Gastroesophageal sphincter (tissue), 4 donors: ENCODE data around the gene BLCAP. TPM values are rescaled to one million over a fixed set of nuclear protein-coding genes. Genes with fewer than 3 reads are reported as not detected.

Experiments used
- ATAC-seq: fragments of 150-250 bp; one replicate; pipeline ENCODE4 v1.9.1; 2016; ENCODE audit warnings: mild to moderate bottlenecking, moderate library complexity
- H3K27ac ChIP-seq, 4 donors: fragments of 200-600 bp; sonication (generic) in 3 of 4; 1 replicate in 3 of 4; 2 replicates in 1 of 4; pipeline ENCODE4 v1.5.1; 2016 to 2019
- H3K27me3 ChIP-seq: fragments of 200-600 bp; sonication (generic); one replicate; pipeline ENCODE4 v1.5.1; 2019
- H3K36me3 ChIP-seq, 2 donors: fragments of 200-600 bp; sonication (generic); one replicate each; pipeline ENCODE4 v1.5.1; 2019; ENCODE audit warnings: control low read depth in 1 of 2
- H3K4me1 ChIP-seq, 3 donors: fragments of 200-600 bp; sonication (generic); 1 replicate in 2 of 3; 2 replicates in 1 of 3; pipeline ENCODE4 v1.5.1; 2016 to 2019; ENCODE audit warnings: control low read depth in 2 of 3
- H3K4me3 ChIP-seq, 2 donors: fragments of 200-600 bp; sonication (generic); one replicate each; pipeline ENCODE4 v1.5.1; 2019; ENCODE audit warnings: mild to moderate bottlenecking in 1 of 2, moderate library complexity in 1 of 2
- H3K9me3 ChIP-seq, 3 donors: fragments of 200-600 bp; sonication (generic); one replicate each; pipeline ENCODE4 v1.5.1; 2017 to 2019; ENCODE audit warnings: control low read depth in 2 of 3
- EP300 ChIP-seq: sonication (generic); formaldehyde crosslinking; IDR thresholded peaks from one replicate; pipeline ENCODE4 v1.6.1; 2017; ENCODE audit warnings: antibody characterized with exemption, mild to moderate bottlenecking
- POLR2A ChIP-seq, 2 donors: fragments of 450-650 bp; IDR thresholded peaks; one replicate each; pipeline ENCODE4 v1.6.1; 2017; ENCODE audit warnings: antibody characterized with exemption in 2 of 2, mild to moderate bottlenecking in 2 of 2, moderate library complexity in 1 of 2
- POLR2AphosphoS5 ChIP-seq: sonication (generic); formaldehyde crosslinking; IDR thresholded peaks from one replicate; pipeline ENCODE4 v1.6.1; 2017; ENCODE audit warnings: antibody characterized with exemption
- WGBS, 2 donors: methylation state at CpG; one replicate each; pipeline ENCODE4 v1.1.5; 2018; ENCODE audit warnings: low coverage in 1 of 2; 5-methylcytosine and 5-hydroxymethylcytosine counted together
- total RNA-seq, 4 donors: library from RNA; depleted of rRNA; stranded (reverse); fragments of >200 nt; gene quantifications; one replicate each; pipeline ENCODE4 v1.1.0, GENCODE V29; 2016
- TF ChIP-seq, protein P1 (sequence below), 4 experiments: fragments of 200-600 bp in 2 of 4; fragments of 450-650 bp in 2 of 4; sonication (generic) in 1 of 4; IDR thresholded peaks; one replicate each; pipeline ENCODE4 v1.5.1; 2017 to 2019; ENCODE audit warnings: antibody characterized with exemption in 4 of 4, mild to moderate bottlenecking in 2 of 4, moderate library complexity in 2 of 4

The BLCAP gene
- total RNA-seq, 4 donors from 2014 or later: 37.7 to 65.5 (median 55.6) TPM

DNA sequence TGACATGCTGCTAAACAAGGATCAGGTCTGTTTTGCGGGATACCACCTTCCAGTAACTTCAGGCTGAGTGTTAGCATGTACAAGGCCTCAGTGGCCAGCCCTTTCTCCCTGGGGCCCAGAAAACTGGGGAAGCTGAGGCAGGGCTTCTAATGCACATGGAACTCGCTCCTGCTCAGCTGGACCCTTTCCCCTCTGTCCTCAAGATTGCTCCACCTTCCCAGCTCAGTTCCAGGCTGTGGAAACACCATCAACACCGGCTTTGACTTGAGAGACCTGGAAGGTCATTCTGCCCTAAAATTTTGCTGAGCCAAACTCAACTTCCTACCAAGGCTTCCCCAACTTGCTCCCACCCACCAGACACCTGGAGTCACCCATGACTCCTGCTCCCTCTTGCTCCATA lies 4.2 kb upstream of the BLCAP start:
- Histone ChIP-seq H3K36me3 (no peaks in the 10 kb centered on the region), H3K9me3 (no peaks in the 10 kb centered on the region), H3K27me3 (no peaks in the 10 kb centered on the region), H3K27ac (no peak overlapping the region), H3K4me1 (peaks cover 0 to 17% (median 9%) of the 10 kb centered on the region in 3 donors), H3K4me3 (no peak overlapping the region)
- 78 to 100% methylated on average over 1 to 2 of the region's 3 CpGs for WGBS, 2 donors
- no peak for TF ChIP-seq POLR2A (IDR thresholded peaks at IDR 0.05)
- no peak for ATAC-seq

DNA sequence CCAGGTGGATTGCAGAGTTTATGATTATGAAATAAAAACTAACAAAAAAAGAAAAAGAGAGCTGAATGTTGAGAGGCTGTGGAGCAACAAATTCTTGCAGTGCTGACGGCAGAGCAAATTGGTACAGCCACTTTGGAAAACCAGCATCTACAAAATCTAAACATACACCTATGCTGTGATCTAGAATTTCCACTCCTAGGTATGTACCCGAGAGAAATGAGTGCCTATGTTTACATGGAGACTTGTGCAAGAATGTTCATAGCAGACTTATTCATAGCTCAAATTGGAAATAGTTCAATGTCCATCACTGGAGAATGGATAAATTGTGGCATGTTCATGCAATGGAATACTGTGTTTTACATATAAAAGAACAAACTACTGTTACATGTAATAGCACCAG lies 3.0 kb upstream of the BLCAP start:
- H3K4me1 ChIP-seq: peaks cover 0 to 27% (median 14%) of the 10 kb centered on the region in 3 donors
- no peaks in the 10 kb centered on the region for H3K9me3 ChIP-seq
- H3K36me3 ChIP-seq: no peaks in the 10 kb centered on the region
- H3K27me3 ChIP-seq: no peaks in the 10 kb centered on the region
- no peak overlapping the region for H3K4me3 ChIP-seq
- no peak for ATAC-seq
- 46 to 71% methylated on average over 2 of the region's 2 CpGs for WGBS, 2 donors
- no peak overlapping the region for H3K27ac ChIP-seq
- TF ChIP-seq EP300: no peak
- TF ChIP-seq, protein P1, sequence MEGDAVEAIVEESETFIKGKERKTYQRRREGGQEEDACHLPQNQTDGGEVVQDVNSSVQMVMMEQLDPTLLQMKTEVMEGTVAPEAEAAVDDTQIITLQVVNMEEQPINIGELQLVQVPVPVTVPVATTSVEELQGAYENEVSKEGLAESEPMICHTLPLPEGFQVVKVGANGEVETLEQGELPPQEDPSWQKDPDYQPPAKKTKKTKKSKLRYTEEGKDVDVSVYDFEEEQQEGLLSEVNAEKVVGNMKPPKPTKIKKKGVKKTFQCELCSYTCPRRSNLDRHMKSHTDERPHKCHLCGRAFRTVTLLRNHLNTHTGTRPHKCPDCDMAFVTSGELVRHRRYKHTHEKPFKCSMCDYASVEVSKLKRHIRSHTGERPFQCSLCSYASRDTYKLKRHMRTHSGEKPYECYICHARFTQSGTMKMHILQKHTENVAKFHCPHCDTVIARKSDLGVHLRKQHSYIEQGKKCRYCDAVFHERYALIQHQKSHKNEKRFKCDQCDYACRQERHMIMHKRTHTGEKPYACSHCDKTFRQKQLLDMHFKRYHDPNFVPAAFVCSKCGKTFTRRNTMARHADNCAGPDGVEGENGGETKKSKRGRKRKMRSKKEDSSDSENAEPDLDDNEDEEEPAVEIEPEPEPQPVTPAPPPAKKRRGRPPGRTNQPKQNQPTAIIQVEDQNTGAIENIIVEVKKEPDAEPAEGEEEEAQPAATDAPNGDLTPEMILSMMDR (IDR thresholded peaks at IDR 0.05): no peak
- no peak for TF ChIP-seq POLR2AphosphoS5
- TF ChIP-seq POLR2A (IDR thresholded peaks at IDR 0.05): no peak

DNA sequence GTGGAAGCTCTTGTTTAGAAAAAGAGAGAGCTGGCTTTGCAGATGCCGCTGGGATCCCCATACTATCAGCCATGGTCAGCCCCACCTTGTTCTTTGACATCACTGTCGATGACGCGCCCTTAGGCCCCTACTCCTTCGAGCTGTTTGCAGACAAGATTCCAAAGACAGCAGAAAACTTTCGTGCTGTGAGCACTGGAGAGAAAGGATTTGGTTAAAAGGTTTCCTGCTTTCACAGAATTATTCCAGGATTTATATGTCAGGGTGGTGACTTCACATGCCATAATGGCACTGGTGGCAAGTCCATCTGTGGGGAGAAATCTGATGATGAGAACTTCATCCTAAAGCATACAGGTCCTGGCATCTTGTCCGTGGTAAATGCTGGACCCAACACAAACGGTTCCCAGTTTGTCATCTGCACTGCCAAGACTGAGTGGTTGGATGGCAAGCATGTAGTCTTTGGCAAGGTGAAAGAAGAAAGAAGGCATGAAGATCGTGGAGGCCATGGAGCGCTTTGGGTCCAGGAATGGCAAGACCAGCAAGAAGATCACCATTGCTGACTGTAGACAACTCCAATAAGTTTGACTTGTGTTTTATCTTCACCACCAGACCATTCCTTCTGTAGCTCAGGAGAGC lies 2.4 kb upstream of the BLCAP start:
- 82 to 85% methylated on average over 9 to 10 of the region's 10 CpGs for WGBS, 2 donors
- TF ChIP-seq EP300 (no peak), POLR2A (IDR thresholded peaks at IDR 0.05) (no peak), POLR2AphosphoS5 (no peak)
- TF ChIP-seq, protein P1 (IDR thresholded peaks at IDR 0.05): no peak
- Histone ChIP-seq H3K27me3 (no peaks in the 10 kb centered on the region), H3K4me1 (peaks cover 0 to 33% (median 20%) of the 10 kb centered on the region in 3 donors), H3K36me3 (no peaks in the 10 kb centered on the region), H3K9me3 (no peaks in the 10 kb centered on the region), H3K4me3 (no peak overlapping the region), H3K27ac (no peak overlapping the region)
- ATAC-seq: no peak

DNA sequence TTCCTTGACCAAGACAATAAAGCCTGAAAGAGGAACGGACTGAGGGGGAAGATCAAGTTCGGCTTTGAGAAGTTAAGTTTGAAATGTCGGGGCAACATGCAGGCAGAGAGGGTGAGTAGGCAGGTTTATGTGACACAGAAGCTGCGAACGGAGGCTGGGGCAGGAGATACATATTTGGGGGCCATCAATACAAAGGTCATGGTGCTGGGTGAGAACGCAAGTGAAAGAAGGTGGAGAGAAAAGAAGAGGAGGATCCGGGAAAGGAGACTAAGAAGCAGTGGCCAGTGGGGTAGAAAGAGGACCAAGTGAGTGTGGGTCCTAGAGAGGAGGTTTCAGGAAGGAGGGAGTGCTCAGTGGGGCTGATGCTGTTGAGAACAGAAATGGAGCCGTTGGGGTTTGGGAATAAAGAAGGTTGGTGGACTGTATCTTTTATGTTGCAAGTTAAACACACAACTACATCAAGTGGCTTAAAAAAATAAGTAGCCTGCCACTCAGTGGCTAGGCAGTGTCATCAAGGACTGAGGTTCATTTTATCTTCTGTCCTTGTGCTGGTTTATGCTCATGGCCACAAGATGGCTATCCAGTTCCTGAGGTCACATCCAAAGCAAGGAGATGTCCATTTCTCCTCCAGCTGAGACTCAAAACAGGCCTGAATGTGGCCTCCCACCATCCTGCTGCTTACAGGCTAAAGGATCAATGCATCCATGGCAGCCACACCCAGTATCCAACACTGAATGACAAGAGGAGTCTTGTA lies 1.7 kb upstream of the BLCAP start:
- Histone ChIP-seq H3K27me3 (no peaks in the 10 kb centered on the region), H3K4me1 (peaks cover 0 to 36% (median 27%) of the 10 kb centered on the region in 3 donors), H3K27ac (no peak overlapping the region), H3K4me3 (no peak overlapping the region), H3K9me3 (no peaks in the 10 kb centered on the region), H3K36me3 (no peaks in the 10 kb centered on the region)
- no peak for TF ChIP-seq POLR2AphosphoS5
- TF ChIP-seq POLR2A (IDR thresholded peaks at IDR 0.05): no peak
- no peak for TF ChIP-seq EP300
- TF ChIP-seq, protein P1 (IDR thresholded peaks at IDR 0.05): no peak
- no peak for ATAC-seq
- 66 to 74% methylated on average over 5 to 8 of the region's 8 CpGs for WGBS, 2 donors

DNA sequence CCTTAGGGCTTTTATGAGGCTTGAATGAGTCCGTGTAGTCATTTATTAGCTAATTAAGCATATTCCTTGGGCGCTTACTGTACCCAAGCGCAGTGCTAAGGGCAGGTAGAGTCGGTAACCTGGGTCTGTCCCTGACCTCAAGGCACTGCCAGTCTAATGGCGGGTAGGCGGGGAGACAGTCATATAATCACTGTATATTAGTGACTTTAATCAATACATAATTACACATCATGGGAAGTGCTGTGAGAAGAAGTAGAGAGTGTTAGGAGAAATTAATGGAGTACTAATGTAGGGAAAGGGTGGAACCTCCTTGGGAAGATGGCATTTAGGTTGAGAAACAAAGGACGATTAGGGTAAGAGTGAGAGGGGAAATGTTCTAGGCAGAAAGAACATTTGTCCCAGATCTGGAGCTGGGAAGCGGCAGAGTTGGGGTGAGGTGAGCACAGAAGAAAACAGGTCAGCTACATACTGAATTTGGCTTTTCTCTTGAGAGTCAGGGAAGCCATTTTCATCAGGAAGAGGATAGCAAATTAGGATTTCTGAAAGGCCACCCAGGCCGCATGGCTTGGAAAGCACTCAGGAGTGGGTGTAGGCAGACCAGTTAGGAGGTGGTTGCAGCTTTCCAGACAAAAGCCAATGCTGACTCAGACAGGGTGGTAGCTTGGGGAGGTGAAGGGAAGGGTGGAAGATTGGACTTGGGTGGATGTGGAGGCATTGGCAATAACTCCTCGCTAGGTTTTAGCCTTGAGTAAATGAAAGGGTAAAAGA lies 954 bp upstream of the BLCAP start:
- TF ChIP-seq, protein P1 (IDR thresholded peaks at IDR 0.05): no peak
- TF ChIP-seq EP300 (no peak), POLR2A (IDR thresholded peaks at IDR 0.05) (no peak), POLR2AphosphoS5 (no peak)
- peak overlapping the region; percentile 79 to 98 (median 95) for H3K27ac ChIP-seq
- no peaks in the 10 kb centered on the region for H3K9me3 ChIP-seq
- H3K4me1 ChIP-seq: peaks cover 0 to 38% (median 32%) of the 10 kb centered on the region in 3 donors
- 46 to 67% methylated on average over 5 to 7 of the region's 10 CpGs for WGBS, 2 donors
- no peaks in the 10 kb centered on the region for H3K36me3 ChIP-seq
- ATAC-seq: no peak
- H3K4me3 ChIP-seq: peak overlapping the region; percentile 83 to 100
- no peaks in the 10 kb centered on the region for H3K27me3 ChIP-seq
